Thyroid gland (tissue), 4 donors: ENCODE measurements around the gene FYN. TPM values are rescaled to one million over a fixed set of nuclear protein-coding genes. Genes with fewer than 3 reads are reported as not detected.
"Not testable (repeated sequence)": the region's sequence is repeated elsewhere in the genome, so short reads cannot be mapped to it uniquely, and the experiment has no call there.

ENCODE experiments used
- DNase-seq, 2 donors: peaks; one replicate each; pipeline ENCODE4 v3.0.0-alpha.2; 2019
- H3K27ac ChIP-seq, 3 donors: fragments of 200-600 bp; sonication (generic); 1 replicate in 2 of 3; 2 replicates in 1 of 3; pipeline ENCODE4 v1.5.1; 2016 to 2019; ENCODE audit warnings: mild to moderate bottlenecking in 1 of 3, moderate library complexity in 1 of 3
- H3K27me3 ChIP-seq: fragments of 200-600 bp; sonication (generic); one replicate; pipeline ENCODE4 v1.5.1; 2019
- H3K36me3 ChIP-seq, 2 donors: fragments of 200-600 bp; sonication (generic); one replicate each; pipeline ENCODE4 v1.5.1; 2016 to 2019
- H3K4me1 ChIP-seq, 2 donors: fragments of 200-600 bp; sonication (generic); one replicate each; pipeline ENCODE4 v1.5.1; 2017 to 2019
- H3K4me3 ChIP-seq, 3 donors: fragments of 200-600 bp; sonication (generic); replicated peaks in 1 of 3; 1 replicate in 2 of 3; 2 replicates in 1 of 3; pipeline ENCODE4 v1.5.1; 2016; ENCODE audit warnings: mild to moderate bottlenecking in 1 of 3
- H3K9me3 ChIP-seq: fragments of 200-600 bp; sonication (generic); one replicate; pipeline ENCODE4 v1.5.1; 2017
- POLR2A ChIP-seq, 2 donors: fragments of 450-650 bp; IDR thresholded peaks; one replicate each; pipeline ENCODE4 v1.6.1; 2017; ENCODE audit warnings: antibody characterized with exemption in 2 of 2, mild to moderate bottlenecking in 2 of 2, moderate library complexity in 1 of 2
- WGBS, 2 donors: methylation state at CpG; one replicate each; pipeline ENCODE4 v1.1.5; 2017; 5-methylcytosine and 5-hydroxymethylcytosine counted together
- intact Hi-C: fragments of 100-400 bp; cut with DNase I; formaldehyde crosslinking; loops from one replicate; pipeline ENCODE4 v1.15.1; 2023
- total RNA-seq, 4 donors: library from RNA; depleted of rRNA; stranded (reverse); fragments of >200 nt; gene quantifications; one replicate each; pipeline ENCODE4 v1.2.3, GENCODE V29; 2016
- TF ChIP-seq, protein P1 (sequence below), 6 experiments: fragments of 200-600 bp in 3 of 6; fragments of 450-650 bp in 3 of 6; sonication (generic) in 3 of 6; IDR thresholded peaks; one replicate each; pipeline ENCODE4 v1.5.1; 2016 to 2019; ENCODE audit warnings: antibody characterized with exemption in 6 of 6, mild to moderate bottlenecking in 2 of 6, inconsistent platforms in 1 of 6, moderate library complexity in 1 of 6

The FYN gene
- total RNA-seq, 4 donors from 2014 or later: 67.0 to 206 (median 95.9) TPM

DNA sequence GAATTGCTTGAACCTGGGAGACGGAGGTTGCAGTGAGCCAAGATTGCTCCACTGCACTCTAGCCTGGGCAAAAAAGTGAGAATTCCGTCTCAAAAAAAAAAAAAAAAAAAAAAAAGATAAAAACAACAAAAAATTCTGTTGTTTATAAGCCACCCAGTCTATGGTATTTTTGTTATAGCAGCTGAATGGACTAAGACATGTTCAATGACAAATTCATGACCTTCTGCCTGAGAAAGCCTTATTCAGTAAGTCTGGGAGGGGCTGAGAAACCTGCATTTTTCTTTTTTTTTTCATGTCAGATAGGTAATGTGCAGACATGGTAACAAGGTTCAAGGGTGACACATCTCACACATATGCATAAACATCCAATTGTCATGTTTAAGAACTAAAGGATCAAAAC lies 227.2 kb downstream of the FYN start:
- no peak for TF ChIP-seq POLR2A (IDR thresholded peaks at IDR 0.05)
- WGBS, 2 donors: 48 to 76% methylated on average over 2 of the region's 2 CpGs
- Histone ChIP-seq H3K27me3 (no peaks in the 10 kb centered on the region), H3K36me3 (no peaks in the 10 kb centered on the region), H3K27ac (no peak overlapping the region), H3K4me3 (no peak overlapping the region), H3K9me3 (no peaks in the 10 kb centered on the region), H3K4me1 (peaks cover 0 to 5% of the 10 kb centered on the region in 2 donors)
- no peak for DNase-seq
- intact Hi-C loops: loop anchor here (10.0 kb wide), 1 partner anchor 391 kb away; a partner anchor contains a TSS

DNA sequence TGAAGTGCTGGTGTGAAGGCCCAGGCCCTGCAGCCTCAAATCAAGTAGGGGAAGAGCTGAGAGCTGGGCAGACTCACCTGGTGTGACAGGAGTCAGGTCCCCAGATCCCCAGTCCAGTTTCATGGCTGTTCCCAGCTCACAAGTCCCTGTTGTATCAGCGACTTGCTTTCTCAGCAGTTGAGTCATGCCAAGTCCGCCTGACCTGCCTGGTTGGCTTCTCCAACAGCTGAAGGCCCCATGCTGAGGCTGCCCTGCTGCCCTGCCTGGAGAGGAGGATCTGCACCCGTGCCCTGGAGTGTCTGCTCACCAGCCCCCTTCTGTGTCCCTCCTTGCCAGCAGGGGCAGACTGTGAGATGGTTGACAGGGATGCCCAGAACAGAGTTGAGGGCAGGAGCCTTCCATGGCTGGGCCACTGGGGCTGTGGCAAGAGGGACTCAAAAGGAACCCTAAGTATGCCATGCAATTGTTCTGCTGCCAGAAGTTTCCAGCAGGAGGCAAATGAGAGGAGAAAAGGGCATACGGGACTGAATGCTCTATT lies 228.3 kb downstream of the FYN start:
- no peak for DNase-seq
- no peak overlapping the region for H3K4me3 ChIP-seq
- 67 to 75% methylated on average over 3 to 4 of the region's 4 CpGs for WGBS, 2 donors
- no peaks in the 10 kb centered on the region for H3K27me3 ChIP-seq
- H3K27ac ChIP-seq: no peak overlapping the region
- TF ChIP-seq POLR2A (IDR thresholded peaks at IDR 0.05): no peak
- TF ChIP-seq, protein P1, sequence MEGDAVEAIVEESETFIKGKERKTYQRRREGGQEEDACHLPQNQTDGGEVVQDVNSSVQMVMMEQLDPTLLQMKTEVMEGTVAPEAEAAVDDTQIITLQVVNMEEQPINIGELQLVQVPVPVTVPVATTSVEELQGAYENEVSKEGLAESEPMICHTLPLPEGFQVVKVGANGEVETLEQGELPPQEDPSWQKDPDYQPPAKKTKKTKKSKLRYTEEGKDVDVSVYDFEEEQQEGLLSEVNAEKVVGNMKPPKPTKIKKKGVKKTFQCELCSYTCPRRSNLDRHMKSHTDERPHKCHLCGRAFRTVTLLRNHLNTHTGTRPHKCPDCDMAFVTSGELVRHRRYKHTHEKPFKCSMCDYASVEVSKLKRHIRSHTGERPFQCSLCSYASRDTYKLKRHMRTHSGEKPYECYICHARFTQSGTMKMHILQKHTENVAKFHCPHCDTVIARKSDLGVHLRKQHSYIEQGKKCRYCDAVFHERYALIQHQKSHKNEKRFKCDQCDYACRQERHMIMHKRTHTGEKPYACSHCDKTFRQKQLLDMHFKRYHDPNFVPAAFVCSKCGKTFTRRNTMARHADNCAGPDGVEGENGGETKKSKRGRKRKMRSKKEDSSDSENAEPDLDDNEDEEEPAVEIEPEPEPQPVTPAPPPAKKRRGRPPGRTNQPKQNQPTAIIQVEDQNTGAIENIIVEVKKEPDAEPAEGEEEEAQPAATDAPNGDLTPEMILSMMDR (IDR thresholded peaks at IDR 0.05): no peak
- intact Hi-C loops: loop anchor here (10.0 kb wide), 1 partner anchor 390 kb away; a partner anchor contains a TSS
- no peaks in the 10 kb centered on the region for H3K36me3 ChIP-seq
- H3K4me1 ChIP-seq: peaks cover 0 to 5% of the 10 kb centered on the region in 2 donors
- H3K9me3 ChIP-seq: no peaks in the 10 kb centered on the region

DNA sequence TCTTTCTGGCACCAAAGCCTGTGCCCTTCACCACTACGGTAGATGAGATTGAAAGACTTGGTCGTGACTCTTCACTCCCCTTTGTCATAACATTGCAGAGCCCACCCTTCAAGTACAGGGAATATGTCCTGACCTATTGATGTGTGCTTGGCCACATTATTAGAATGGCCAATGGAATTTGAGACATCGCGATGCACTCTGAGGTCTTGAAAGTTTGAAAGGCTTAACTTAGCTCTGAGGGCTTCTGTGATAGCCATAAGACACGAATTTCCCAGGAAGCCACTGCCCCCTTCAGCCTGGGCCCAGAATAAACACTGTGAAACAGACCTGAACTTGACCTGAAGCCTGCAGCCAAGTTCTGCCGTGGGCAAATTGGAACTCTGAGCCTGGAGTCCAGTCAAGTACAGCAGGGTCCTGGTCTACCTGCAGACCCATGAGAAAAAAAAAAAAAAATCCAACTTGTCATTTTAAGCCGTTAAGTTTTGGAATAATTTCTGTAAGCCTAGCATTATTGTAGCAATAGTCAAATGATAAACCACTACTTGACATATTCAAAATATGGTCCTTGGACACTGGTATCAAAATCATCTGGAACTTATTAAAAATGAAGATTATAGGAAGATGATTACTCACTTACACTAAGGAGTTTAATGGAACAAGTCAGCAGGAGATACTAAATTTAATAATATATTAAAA lies 230.6 kb downstream of the FYN start:
- Histone ChIP-seq H3K27ac (no peak overlapping the region), H3K9me3 (no peaks in the 10 kb centered on the region), H3K4me3 (no peak overlapping the region), H3K4me1 (peaks cover 0 to 5% of the 10 kb centered on the region in 2 donors), H3K36me3 (no peaks in the 10 kb centered on the region), H3K27me3 (no peaks in the 10 kb centered on the region)
- intact Hi-C loops: loop anchor here (10.0 kb wide), 1 partner anchor 388 kb away; a partner anchor contains a TSS
- peak; percentile 56 to 71 for DNase-seq
- WGBS, 2 donors: 34% methylated on average over 7 of the region's 7 CpGs
- TF ChIP-seq, protein P1 (IDR thresholded peaks at IDR 0.05): peak in 5 of 6 experiments; percentile 35 to 68 (median 56)
- no peak for TF ChIP-seq POLR2A (IDR thresholded peaks at IDR 0.05)

DNA sequence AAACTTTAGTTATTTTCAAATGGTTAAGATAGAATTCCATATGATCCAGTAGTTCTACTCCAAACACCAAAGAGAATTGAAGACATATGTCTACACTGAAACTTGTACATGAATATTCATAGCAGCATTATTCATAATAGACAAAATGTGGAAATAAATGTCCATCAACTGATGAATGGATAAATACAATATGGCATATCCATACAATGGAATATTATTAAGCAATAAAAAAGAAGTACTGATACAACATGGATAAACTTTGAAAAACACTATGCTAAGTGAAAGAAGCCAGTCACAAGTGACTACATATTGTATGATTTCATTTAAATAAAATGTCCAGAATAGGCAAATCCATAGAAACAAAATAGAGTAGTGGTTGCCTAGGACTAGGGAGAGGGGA lies 234.0 kb downstream of the FYN start:
- no peak for TF ChIP-seq POLR2A (IDR thresholded peaks at IDR 0.05)
- TF ChIP-seq, protein P1 (IDR thresholded peaks at IDR 0.05): no peak
- intact Hi-C loops: no loop called here
- no peaks in the 10 kb centered on the region for H3K27me3 ChIP-seq

DNA sequence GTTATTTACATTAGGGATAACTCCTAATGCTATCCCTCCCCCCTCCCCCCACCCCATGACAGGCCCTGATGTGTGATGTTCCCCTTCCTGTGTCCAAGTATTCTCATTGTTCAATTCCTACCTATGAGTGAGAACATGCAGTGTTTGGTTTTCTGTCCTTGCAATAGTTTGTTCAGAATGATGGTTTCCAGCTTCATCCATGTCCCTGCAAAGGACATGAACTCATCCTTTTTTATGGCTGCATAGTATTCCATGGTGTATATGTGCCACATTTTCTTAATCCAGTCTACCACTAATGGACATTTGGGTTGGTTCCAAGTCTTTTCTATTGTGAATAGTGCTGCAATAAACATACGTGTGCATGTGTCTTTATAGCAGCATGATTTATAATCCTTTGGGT lies 238.3 kb downstream of the FYN start:
- H3K9me3 ChIP-seq, DNase-seq, H3K27ac ChIP-seq, H3K4me1 ChIP-seq, intact Hi-C loops, H3K36me3 ChIP-seq, H3K27me3 ChIP-seq, H3K4me3 ChIP-seq: not testable (repeated sequence)
- WGBS, 2 donors: 92 to 100% methylated on average over 1 of the region's 1 CpG

More for the DNA sequence above, 234.0 kb downstream of the FYN start:
- no peak overlapping the region for H3K27ac ChIP-seq
- no peaks in the 10 kb centered on the region for H3K36me3 ChIP-seq
- H3K4me1 ChIP-seq: no peaks in the 10 kb centered on the region
- no peak overlapping the region for H3K4me3 ChIP-seq
- DNase-seq: no peak
- H3K9me3 ChIP-seq: no peaks in the 10 kb centered on the region

DNA sequence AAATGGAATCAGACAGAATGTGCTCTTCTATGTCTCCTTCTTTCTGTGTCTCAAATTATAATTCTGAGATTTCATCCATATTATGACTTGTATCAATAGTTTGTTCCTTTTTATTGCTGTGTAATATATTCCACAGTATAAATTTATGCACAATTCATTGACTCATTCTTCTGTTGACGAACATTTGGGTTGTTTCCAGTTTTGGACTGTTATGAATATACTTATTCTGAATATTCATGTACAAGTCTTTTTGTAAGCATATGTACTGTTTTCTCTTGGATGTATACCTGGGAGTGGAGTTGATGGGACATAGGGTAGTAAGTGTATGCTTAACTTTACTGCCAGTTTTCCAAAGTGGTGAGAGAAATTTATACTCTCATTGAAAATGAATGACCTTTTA lies 239.4 kb downstream of the FYN start:
- TF ChIP-seq POLR2A (IDR thresholded peaks at IDR 0.05): no peak
- TF ChIP-seq, protein P1 (IDR thresholded peaks at IDR 0.05): no peak
- no peaks in the 10 kb centered on the region for H3K4me1 ChIP-seq
- no peaks in the 10 kb centered on the region for H3K27me3 ChIP-seq
- H3K4me3 ChIP-seq: no peak overlapping the region
- H3K27ac ChIP-seq: no peak overlapping the region
- intact Hi-C loops: no loop called here
- DNase-seq: no peak
- no peaks in the 10 kb centered on the region for H3K9me3 ChIP-seq
- H3K36me3 ChIP-seq: no peaks in the 10 kb centered on the region
- 83 to 89% methylated on average over 1 of the region's 1 CpG for WGBS, 2 donors
